C4-2B (cell line): Measurements from ENCODE around the gene CASR.

Experiments used
- CTCF ChIP-seq: fragments of 450-650 bp; conservative IDR thresholded peaks from 2 replicates; pipeline ENCODE4 v1.5.1; 2017; ENCODE audit warnings: mild to moderate bottlenecking
- ZFX ChIP-seq: fragments of 450-650 bp; IDR thresholded peaks from 2 replicates; pipeline ENCODE4 v1.6.1; 2017

- TF ChIP-seq CTCF (no peak), ZFX (no peak)
Measured at GRCh38 chr3:122184591-122184929, 1.1 kb downstream of the CASR start.
